Measurements from ENCODE around the gene SHLD1.

Gene SHLD1

GRCh38 chr20:5910186-5910585 lies 160.0 kb downstream of the SHLD1 start:
- no peak overlapping the region for H3K27ac Mint-ChIP-seq
- H3K36me3 Mint-ChIP-seq: peaks cover 1% of the 10 kb centered on the region
- no peaks in the 10 kb centered on the region for H3K9me3 Mint-ChIP-seq
- H3K4me1 Mint-ChIP-seq: peaks cover 8% of the 10 kb centered on the region
- no peak overlapping the region for H3K4me3 Mint-ChIP-seq
- ATAC-seq (ENCODE audit: low read depth) (no peak), DNase-seq (ENCODE audit: low spot score in 2 of 2) (no peak)
- peaks cover 21% of the 10 kb centered on the region for H3K27me3 Mint-ChIP-seq

DNA sequence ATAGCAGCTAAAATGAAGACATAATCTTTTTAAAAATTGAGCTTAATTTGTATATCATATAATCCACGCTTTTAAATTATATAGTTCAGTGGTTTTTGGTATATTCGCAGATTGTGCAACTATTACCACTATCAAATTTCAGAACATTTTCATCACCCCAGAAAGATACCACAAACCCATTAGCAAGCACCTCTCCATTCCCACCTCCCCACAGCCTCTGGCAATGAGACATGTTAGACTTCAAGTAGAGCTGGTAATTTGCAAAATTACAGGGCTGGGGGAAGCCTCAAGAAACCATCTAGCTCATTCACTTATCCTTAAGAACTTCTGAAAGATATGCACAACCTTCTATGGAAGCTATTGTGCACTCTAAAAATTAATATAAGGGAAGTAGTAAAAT lies 163.0 kb downstream of the SHLD1 start:
- peaks cover 1% of the 10 kb centered on the region for H3K36me3 Mint-ChIP-seq
- no peak overlapping the region for H3K27ac Mint-ChIP-seq
- H3K9me3 Mint-ChIP-seq: no peaks in the 10 kb centered on the region
- peaks cover 24% of the 10 kb centered on the region for H3K27me3 Mint-ChIP-seq
- no peak overlapping the region for H3K4me3 Mint-ChIP-seq
- ATAC-seq (ENCODE audit: low read depth) (no peak), DNase-seq (ENCODE audit: low spot score in 2 of 2) (no peak)
- peaks cover 8% of the 10 kb centered on the region for H3K4me1 Mint-ChIP-seq

Data from memory B cell (primary cell).